Temporal lobe (tissue), 1 donor: ENCODE measurements around the gene CELF6. TPM values are rescaled to one million over a fixed set of nuclear protein-coding genes. Genes with fewer than 3 reads are reported as not detected.

Experiments
- total RNA-seq: library from RNA; depleted of rRNA; stranded (reverse); fragments of >200 nt; gene quantifications from one replicate; pipeline ENCODE4 v1.2.3, GENCODE V29; 2014

CELF6 gene
- total RNA-seq, 1 donor from 2014 or later: 10.3 TPM

Other genes starting within 250 kb of the CELF6 start
- gene MYO9A, start 202.0 kb downstream of the CELF6 start, total RNA-seq: 103 TPM
- 3.4 TPM for gene SENP8, start 201.8 kb downstream of the CELF6 start, total RNA-seq
- 0.49 TPM for gene GRAMD2A, start 122.4 kb downstream of the CELF6 start, total RNA-seq
- 253 TPM for gene PKM, start 89.0 kb downstream of the CELF6 start, total RNA-seq
- 60.2 TPM for gene PARP6, start 47.6 kb downstream of the CELF6 start, total RNA-seq
- 23.8 TPM for gene HEXA, start 55.9 kb upstream of the CELF6 start, total RNA-seq
- not detected for gene TMEM202, start 78.1 kb upstream of the CELF6 start, total RNA-seq
- 35.2 TPM for gene ARIH1, start 154.2 kb upstream of the CELF6 start, total RNA-seq